Trophoblast cell (in vitro differentiated cells and primary cell): ENCODE measurements around the gene GRM8.

Source experiments
- DNase-seq, 2 donors: peaks; one replicate each; pipeline ENCODE4 v3.0.0-alpha.2; 2016
- H2AFZ ChIP-seq: 2 replicates; pipeline ENCODE4 v1.6.1; 2013; ENCODE audit warnings: low read length, moderate library complexity, mild to moderate bottlenecking; ENCODE audit not compliant: insufficient read depth, poor library complexity
- H2AK5ac ChIP-seq: 2 replicates; pipeline ENCODE4 v1.6.1; 2013; ENCODE audit warnings: mild to moderate bottlenecking, low read length
- H2BK120ac ChIP-seq: 2 replicates; pipeline ENCODE4 v1.6.1; 2013; ENCODE audit warnings: low read length, mild to moderate bottlenecking, moderate library complexity; ENCODE audit not compliant: insufficient read depth, poor library complexity
- H2BK12ac ChIP-seq: 2 replicates; pipeline ENCODE4 v1.6.1; 2013; ENCODE audit warnings: mild to moderate bottlenecking, low read length, moderate library complexity
- H2BK5ac ChIP-seq: 2 replicates; pipeline ENCODE4 v1.6.1; 2013; ENCODE audit warnings: low read length, low read depth, moderate library complexity, mild to moderate bottlenecking; ENCODE audit not compliant: poor library complexity
- H3K14ac ChIP-seq: 2 replicates; pipeline ENCODE4 v1.6.1; 2013; ENCODE audit warnings: mild to moderate bottlenecking, low read length
- H3K18ac ChIP-seq: 2 replicates; pipeline ENCODE4 v1.6.1; 2013; ENCODE audit warnings: mild to moderate bottlenecking, low read length
- H3K23ac ChIP-seq: 2 replicates; pipeline ENCODE4 v1.6.1; 2013; ENCODE audit warnings: low read length
- H3K27ac ChIP-seq: 2 replicates; pipeline ENCODE4 v1.5.1; 2013; ENCODE audit warnings: low read depth, mild to moderate bottlenecking, inconsistent platforms, low read length, moderate library complexity
- H3K27me3 ChIP-seq: 2 replicates; pipeline ENCODE4 v1.6.1; 2013; ENCODE audit warnings: inconsistent platforms, mild to moderate bottlenecking, low read length, moderate library complexity; ENCODE audit not compliant: insufficient read depth
- H3K36me3 ChIP-seq, 2 experiments: 1 replicate in 1 of 2; 2 replicates in 1 of 2; pipeline ENCODE4 v1.6.1; 2013; ENCODE audit warnings: low read length in 2 of 2, mild to moderate bottlenecking in 2 of 2, moderate library complexity in 1 of 2; ENCODE audit not compliant: insufficient read depth in 2 of 2, control insufficient read depth in 1 of 2
- H3K4ac ChIP-seq: 2 replicates; pipeline ENCODE4 v1.6.1; 2013; ENCODE audit warnings: low read depth, mild to moderate bottlenecking, low read length, moderate library complexity
- H3K4me1 ChIP-seq, 2 experiments: 1 replicate in 1 of 2; 2 replicates in 1 of 2; pipeline ENCODE4 v1.6.1; 2013; ENCODE audit warnings: low read length in 2 of 2, mild to moderate bottlenecking in 2 of 2, moderate library complexity in 1 of 2; ENCODE audit not compliant: insufficient read depth in 2 of 2, control insufficient read depth in 1 of 2
- H3K4me2 ChIP-seq: 2 replicates; pipeline ENCODE4 v1.6.1; 2013; ENCODE audit warnings: inconsistent platforms, mild to moderate bottlenecking, low read length, moderate library complexity
- H3K4me3 ChIP-seq: 2 replicates; pipeline ENCODE4 v1.5.1; 2013; ENCODE audit warnings: mild to moderate bottlenecking, low read depth, low read length, inconsistent platforms
- H3K79me1 ChIP-seq: one replicate; pipeline ENCODE4 v1.6.1; 2013; ENCODE audit warnings: low read length
- H3K79me2 ChIP-seq: 2 replicates; pipeline ENCODE4 v1.6.1; 2013; ENCODE audit warnings: low read length, mild to moderate bottlenecking; ENCODE audit not compliant: control insufficient read depth, insufficient read depth, poor library complexity
- H3K9ac ChIP-seq: 2 replicates; pipeline ENCODE4 v1.6.1; 2013; ENCODE audit warnings: mild to moderate bottlenecking, low read length
- H3K9me3 ChIP-seq: 2 replicates; pipeline ENCODE4 v1.6.1; 2013; ENCODE audit warnings: low read depth, mild to moderate bottlenecking, control low read depth, inconsistent platforms, low read length; ENCODE audit not compliant: insufficient read depth
- H4K12ac ChIP-seq: 2 replicates; pipeline ENCODE4 v1.6.1; 2013; ENCODE audit warnings: low read depth, mild to moderate bottlenecking, low read length, moderate library complexity
- H4K8ac ChIP-seq: 2 replicates; pipeline ENCODE4 v1.6.1; 2013; ENCODE audit warnings: low read depth, mild to moderate bottlenecking, low read length, moderate library complexity
- H4K91ac ChIP-seq: one replicate; pipeline ENCODE4 v1.6.1; 2013; ENCODE audit warnings: low read depth, mild to moderate bottlenecking, low read length, moderate library complexity
- WGBS: extraction: QIAGEN DNeasy Blood & Tissue Kit; methylation state at CpG from one replicate; pipeline ENCODE4 v1.1.7; 2013; ENCODE audit warnings: missing lambda C conversion rate; ENCODE audit not compliant: insufficient read length, insufficient coverage; ENCODE audit errors: extremely low coverage; 5-methylcytosine and 5-hydroxymethylcytosine counted together

GRM8 gene

GRCh38 chr7:127270093-127270492, 17.4 kb upstream of the GRM8 start:
- no peak overlapping the region for H3K4me2 ChIP-seq
- no peaks in the 10 kb centered on the region for H3K27me3 ChIP-seq
- no peak overlapping the region for H3K4me3 ChIP-seq
- no peaks in the 10 kb centered on the region for H3K36me3 ChIP-seq
- WGBS: no CpG with 5 or more reads among the region's 1 CpG
- no peak overlapping the region for H4K91ac ChIP-seq
- H4K12ac ChIP-seq: no peak overlapping the region
- H4K8ac ChIP-seq: no peak overlapping the region
- no peaks in the 10 kb centered on the region for H3K79me1 ChIP-seq
- H3K14ac ChIP-seq: no peak overlapping the region
- H3K9ac ChIP-seq: no peak overlapping the region
- H3K27ac ChIP-seq: no peak overlapping the region
- no peak for DNase-seq
- no peak overlapping the region for H3K23ac ChIP-seq
- no peak overlapping the region for H3K18ac ChIP-seq
- H3K4ac ChIP-seq: no peak overlapping the region
- no peaks in the 10 kb centered on the region for H3K9me3 ChIP-seq
- H2BK5ac ChIP-seq: no peak overlapping the region
- H2BK12ac ChIP-seq: no peak overlapping the region
- H3K4me1 ChIP-seq: no peaks in the 10 kb centered on the region
- no peak overlapping the region for H2AFZ ChIP-seq
- no peak overlapping the region for H2BK120ac ChIP-seq
- no peak overlapping the region for H2AK5ac ChIP-seq
- no peaks in the 10 kb centered on the region for H3K79me2 ChIP-seq

GRCh38 chr7:127266047-127266446, 13.3 kb upstream of the GRM8 start:
- H3K9ac ChIP-seq: no peak overlapping the region
- no peaks in the 10 kb centered on the region for H3K79me1 ChIP-seq
- no peak overlapping the region for H4K12ac ChIP-seq
- no peak overlapping the region for H3K18ac ChIP-seq
- H3K4me3 ChIP-seq: no peak overlapping the region
- no peak overlapping the region for H3K27ac ChIP-seq
- no peak overlapping the region for H4K91ac ChIP-seq
- no peak for DNase-seq
- H3K14ac ChIP-seq: no peak overlapping the region
- no peak overlapping the region for H3K4me2 ChIP-seq
- H2BK5ac ChIP-seq: no peak overlapping the region
- H3K79me2 ChIP-seq: no peaks in the 10 kb centered on the region
- H2BK12ac ChIP-seq: no peak overlapping the region
- no peak overlapping the region for H4K8ac ChIP-seq
- no peaks in the 10 kb centered on the region for H3K9me3 ChIP-seq
- no peaks in the 10 kb centered on the region for H3K36me3 ChIP-seq
- H3K4ac ChIP-seq: no peak overlapping the region
- no CpG with 5 or more reads among the region's 1 CpG for WGBS
- no peak overlapping the region for H2AFZ ChIP-seq
- no peak overlapping the region for H2BK120ac ChIP-seq
- H2AK5ac ChIP-seq: no peak overlapping the region
- no peaks in the 10 kb centered on the region for H3K4me1 ChIP-seq
- no peak overlapping the region for H3K23ac ChIP-seq
- no peaks in the 10 kb centered on the region for H3K27me3 ChIP-seq

- Histone ChIP-seq H3K27ac (no peak overlapping the region), H2BK5ac (no peak overlapping the region), H3K14ac (no peak overlapping the region), H4K91ac (no peak overlapping the region), H3K4ac (no peak overlapping the region), H3K9me3 (peaks cover 2% of the 10 kb centered on the region), H3K9ac (no peak overlapping the region), H4K8ac (no peak overlapping the region), H3K36me3 (no peaks in the 10 kb centered on the region), H3K18ac (no peak overlapping the region), H3K79me2 (no peaks in the 10 kb centered on the region), H3K4me2 (no peak overlapping the region), H3K4me1 (no peaks in the 10 kb centered on the region), H3K79me1 (no peaks in the 10 kb centered on the region), H2BK120ac (no peak overlapping the region), H2BK12ac (no peak overlapping the region), H3K27me3 (no peaks in the 10 kb centered on the region), H4K12ac (no peak overlapping the region), H2AFZ (no peak overlapping the region), H3K23ac (no peak overlapping the region), H2AK5ac (no peak overlapping the region), H3K4me3 (no peak overlapping the region)
- no CpG with 5 or more reads among the region's 3 CpGs for WGBS
- no peak for DNase-seq
Observed at GRCh38 chr7:127264219-127264618, 11.5 kb upstream of the GRM8 start.

GRCh38 chr7:127258111-127258510, 5.4 kb upstream of the GRM8 start:
- Histone ChIP-seq H4K91ac (no peak overlapping the region), H3K4me2 (no peak overlapping the region), H3K4me3 (no peak overlapping the region), H3K36me3 (no peaks in the 10 kb centered on the region), H3K9me3 (peaks cover 2% of the 10 kb centered on the region), H2AFZ (no peak overlapping the region), H2BK120ac (no peak overlapping the region), H3K4ac (no peak overlapping the region), H3K18ac (no peak overlapping the region), H3K23ac (no peak overlapping the region), H4K12ac (no peak overlapping the region), H3K27ac (no peak overlapping the region), H3K79me1 (no peaks in the 10 kb centered on the region), H3K79me2 (no peaks in the 10 kb centered on the region), H3K27me3 (no peaks in the 10 kb centered on the region), H4K8ac (no peak overlapping the region), H2AK5ac (no peak overlapping the region), H2BK5ac (no peak overlapping the region), H3K14ac (no peak overlapping the region), H3K9ac (no peak overlapping the region), H2BK12ac (no peak overlapping the region), H3K4me1 (no peaks in the 10 kb centered on the region)
- no CpG with 5 or more reads among the region's 6 CpGs for WGBS
- no peak for DNase-seq
